HG02588 (cell line): ENCODE data around the gene PLA2G4F.
"Not testable (repeated sequence)": the region's sequence is repeated elsewhere in the genome, so short reads cannot be mapped to it uniquely, and the experiment has no call there.

Experiments used
- ATAC-seq: cut with Tn5 transposase; IDR thresholded peaks from one replicate; pipeline ENCODE4 v1.9.1; 2021; ENCODE audit warnings: mild to moderate bottlenecking, moderate library complexity; ENCODE audit not compliant: unreplicated experiment

PLA2G4F gene

GRCh38 chr15:42104095-42104891 is 52.1 kb downstream of the PLA2G4F start:
- no peak for ATAC-seq

GRCh38 chr15:42102646-42103235 is 53.7 kb downstream of the PLA2G4F start:
- no peak for ATAC-seq

GRCh38 chr15:42101861-42102260 is 54.6 kb downstream of the PLA2G4F start:
- no peak for ATAC-seq

- ATAC-seq: no peak
Observed at GRCh38 chr15:42100021-42100800, 56.2 kb downstream of the PLA2G4F start.

GRCh38 chr15:42097018-42097417 is 59.4 kb downstream of the PLA2G4F start:
- ATAC-seq: no peak

- no peak for ATAC-seq
Observed at GRCh38 chr15:42094512-42094963, 61.9 kb downstream of the PLA2G4F start, which contains the start of gene PLA2G4D. Gene PLA2G4D, minus strand, starts transcription at chr15:42094562. Its CDS starts 103 bp downstream, at chr15:42094459.

GRCh38 chr15:42093966-42094365 is 62.5 kb downstream of the PLA2G4F start:
- no peak for ATAC-seq

GRCh38 chr15:42092398-42093318 is 63.8 kb downstream of the PLA2G4F start:
- no peak for ATAC-seq

- ATAC-seq: not testable (repeated sequence)
Observed at GRCh38 chr15:42091753-42092397, 64.6 kb downstream of the PLA2G4F start.

- no peak for ATAC-seq
Observed at GRCh38 chr15:42090781-42091180, 65.7 kb downstream of the PLA2G4F start.

GRCh38 chr15:42090370-42090769 is 66.1 kb downstream of the PLA2G4F start:
- no peak for ATAC-seq

GRCh38 chr15:42089942-42090341 is 66.5 kb downstream of the PLA2G4F start:
- no peak for ATAC-seq
